ENCODE results near the gene PHF2.

DNA sequence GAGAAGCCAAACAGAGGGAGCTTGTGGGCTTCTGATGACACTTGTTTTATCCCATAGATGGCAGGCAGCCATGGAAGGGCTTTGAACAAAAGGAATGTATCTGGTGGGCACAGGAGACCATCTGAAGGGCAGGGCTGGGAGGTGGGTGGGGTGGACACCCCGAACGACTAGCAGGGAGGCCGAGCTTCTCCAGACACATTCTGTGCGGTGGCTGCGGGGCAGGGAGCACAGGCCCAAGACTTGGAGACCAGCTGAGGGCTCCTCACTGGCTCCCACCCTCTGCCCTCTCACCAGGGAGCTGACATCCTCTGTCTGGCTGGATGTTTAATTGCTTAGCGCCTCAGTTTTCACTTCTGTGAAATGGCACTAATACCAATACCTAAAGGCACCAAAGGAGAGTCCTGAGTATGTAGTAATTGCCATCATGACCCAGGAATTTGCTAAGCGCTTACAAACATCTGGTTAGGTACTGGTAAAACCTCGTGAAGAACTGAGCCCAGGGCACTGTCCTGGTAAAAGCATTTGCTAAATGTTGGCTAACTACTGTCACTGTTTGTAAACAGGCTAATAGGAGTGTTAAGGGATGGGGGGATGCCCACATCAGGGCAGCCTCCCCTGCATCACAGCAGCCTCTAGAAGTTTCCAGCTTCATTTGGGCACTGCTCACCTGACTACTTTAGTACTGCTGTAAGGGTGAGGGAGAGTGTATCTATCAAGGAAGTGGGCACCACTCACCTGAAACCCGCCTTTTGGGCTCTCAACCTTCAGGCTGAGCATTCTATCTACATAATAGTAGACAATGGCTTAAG is 2.1 kb upstream of the PHF2 start:
- TF ChIP-seq, protein P1, sequence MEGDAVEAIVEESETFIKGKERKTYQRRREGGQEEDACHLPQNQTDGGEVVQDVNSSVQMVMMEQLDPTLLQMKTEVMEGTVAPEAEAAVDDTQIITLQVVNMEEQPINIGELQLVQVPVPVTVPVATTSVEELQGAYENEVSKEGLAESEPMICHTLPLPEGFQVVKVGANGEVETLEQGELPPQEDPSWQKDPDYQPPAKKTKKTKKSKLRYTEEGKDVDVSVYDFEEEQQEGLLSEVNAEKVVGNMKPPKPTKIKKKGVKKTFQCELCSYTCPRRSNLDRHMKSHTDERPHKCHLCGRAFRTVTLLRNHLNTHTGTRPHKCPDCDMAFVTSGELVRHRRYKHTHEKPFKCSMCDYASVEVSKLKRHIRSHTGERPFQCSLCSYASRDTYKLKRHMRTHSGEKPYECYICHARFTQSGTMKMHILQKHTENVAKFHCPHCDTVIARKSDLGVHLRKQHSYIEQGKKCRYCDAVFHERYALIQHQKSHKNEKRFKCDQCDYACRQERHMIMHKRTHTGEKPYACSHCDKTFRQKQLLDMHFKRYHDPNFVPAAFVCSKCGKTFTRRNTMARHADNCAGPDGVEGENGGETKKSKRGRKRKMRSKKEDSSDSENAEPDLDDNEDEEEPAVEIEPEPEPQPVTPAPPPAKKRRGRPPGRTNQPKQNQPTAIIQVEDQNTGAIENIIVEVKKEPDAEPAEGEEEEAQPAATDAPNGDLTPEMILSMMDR (IDR thresholded peaks at IDR 0.05; ENCODE audit: low read length) = no peak
- TF ChIP-seq EZH2phosphoT487 (IDR thresholded peaks at IDR 0.05; ENCODE audit: low read length) = no peak
